HCT116 (cell line): ENCODE measurements around the gene DLG2.

Experiments
- POLR2A ChIP-seq: IDR thresholded peaks from 2 replicates; pipeline ENCODE4 v1.7.0; 2011; ENCODE audit warnings: borderline replicate concordance; ENCODE audit not compliant: insufficient read depth, insufficient read length; ENCODE audit errors: extremely low read depth
- POLR2AphosphoS5 ChIP-seq: IDR thresholded peaks from 2 replicates; pipeline ENCODE4 v1.6.1; 2011; ENCODE audit warnings: mild to moderate bottlenecking, low read depth, low read length, moderate library complexity
- ZFX ChIP-seq: fragments of 450-650 bp; IDR thresholded peaks from 2 replicates; pipeline ENCODE4 v1.6.1; 2017
- TF ChIP-seq, protein P1 (sequence below): IDR thresholded peaks from 2 replicates; pipeline ENCODE4 v1.6.1; 2012; ENCODE audit warnings: low read depth

DNA sequence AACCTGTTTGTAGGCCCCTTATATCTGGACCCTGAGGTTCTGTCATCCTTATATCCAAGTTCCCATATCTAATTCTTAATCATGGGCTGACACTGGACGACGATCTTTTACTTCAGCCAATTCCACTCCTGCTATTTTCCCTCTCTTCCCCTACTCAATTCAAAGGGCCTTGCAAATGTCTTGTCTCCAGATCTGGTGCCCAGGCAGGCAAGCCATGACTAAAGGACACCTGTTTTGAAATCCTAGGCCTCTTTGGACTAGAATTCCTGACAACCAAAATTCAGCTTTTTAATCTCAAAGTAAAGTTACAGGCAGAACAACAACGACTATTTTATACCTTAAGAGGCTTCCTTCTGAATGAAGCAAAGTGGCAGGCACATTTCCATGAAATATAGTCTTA is 963.4 kb downstream of the DLG2 start:
- TF ChIP-seq, protein P1, sequence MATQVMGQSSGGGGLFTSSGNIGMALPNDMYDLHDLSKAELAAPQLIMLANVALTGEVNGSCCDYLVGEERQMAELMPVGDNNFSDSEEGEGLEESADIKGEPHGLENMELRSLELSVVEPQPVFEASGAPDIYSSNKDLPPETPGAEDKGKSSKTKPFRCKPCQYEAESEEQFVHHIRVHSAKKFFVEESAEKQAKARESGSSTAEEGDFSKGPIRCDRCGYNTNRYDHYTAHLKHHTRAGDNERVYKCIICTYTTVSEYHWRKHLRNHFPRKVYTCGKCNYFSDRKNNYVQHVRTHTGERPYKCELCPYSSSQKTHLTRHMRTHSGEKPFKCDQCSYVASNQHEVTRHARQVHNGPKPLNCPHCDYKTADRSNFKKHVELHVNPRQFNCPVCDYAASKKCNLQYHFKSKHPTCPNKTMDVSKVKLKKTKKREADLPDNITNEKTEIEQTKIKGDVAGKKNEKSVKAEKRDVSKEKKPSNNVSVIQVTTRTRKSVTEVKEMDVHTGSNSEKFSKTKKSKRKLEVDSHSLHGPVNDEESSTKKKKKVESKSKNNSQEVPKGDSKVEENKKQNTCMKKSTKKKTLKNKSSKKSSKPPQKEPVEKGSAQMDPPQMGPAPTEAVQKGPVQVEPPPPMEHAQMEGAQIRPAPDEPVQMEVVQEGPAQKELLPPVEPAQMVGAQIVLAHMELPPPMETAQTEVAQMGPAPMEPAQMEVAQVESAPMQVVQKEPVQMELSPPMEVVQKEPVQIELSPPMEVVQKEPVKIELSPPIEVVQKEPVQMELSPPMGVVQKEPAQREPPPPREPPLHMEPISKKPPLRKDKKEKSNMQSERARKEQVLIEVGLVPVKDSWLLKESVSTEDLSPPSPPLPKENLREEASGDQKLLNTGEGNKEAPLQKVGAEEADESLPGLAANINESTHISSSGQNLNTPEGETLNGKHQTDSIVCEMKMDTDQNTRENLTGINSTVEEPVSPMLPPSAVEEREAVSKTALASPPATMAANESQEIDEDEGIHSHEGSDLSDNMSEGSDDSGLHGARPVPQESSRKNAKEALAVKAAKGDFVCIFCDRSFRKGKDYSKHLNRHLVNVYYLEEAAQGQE: no peak
- TF ChIP-seq POLR2AphosphoS5 (no peak), ZFX (no peak), POLR2A (no peak)
